NK-92 (cell line): ENCODE measurements around the gene CAMK2G.

Experiments used
- DNase-seq: peaks from one replicate; lab custom pipeline; 2025; ENCODE audit not compliant: unreplicated experiment; lab: John Stamatoyannopoulos, UW

Gene CAMK2G

GRCh38 chr10:73779539-73780197 lies 94.7 kb downstream of the CAMK2G start:
- no peak for DNase-seq

- no peak for DNase-seq
These were observed 95.3 kb downstream of the CAMK2G start for GRCh38 chr10:73779018-73779417.

- DNase-seq, result no peak
These were observed 99.7 kb downstream of the CAMK2G start for GRCh38 chr10:73774637-73775036.

GRCh38 chr10:73773152-73773879 lies 101.0 kb downstream of the CAMK2G start:
- no peak for DNase-seq

GRCh38 chr10:73772281-73773151 lies 101.8 kb downstream of the CAMK2G start:
- no peak for DNase-seq

- DNase-seq, result no peak
These were observed 102.6 kb downstream of the CAMK2G start for GRCh38 chr10:73771722-73772280.

GRCh38 chr10:73769396-73769795 lies 105.0 kb downstream of the CAMK2G start:
- DNase-seq, result no peak

- no peak for DNase-seq
These were observed 105.5 kb downstream of the CAMK2G start for GRCh38 chr10:73768881-73769280.

GRCh38 chr10:73765066-73765465 lies 109.3 kb downstream of the CAMK2G start:
- no peak for DNase-seq

GRCh38 chr10:73763343-73763742 lies 111.0 kb downstream of the CAMK2G start:
- DNase-seq, result no peak

GRCh38 chr10:73762915-73763314 lies 111.4 kb downstream of the CAMK2G start:
- DNase-seq, result no peak
